Activated naive CD4-positive, alpha-beta T cell treated with anti-CD3 and anti-CD28 coated beads for 36 hours (primary cell): Measurements from ENCODE around the gene TIE1. TPM values are rescaled to one million over a fixed set of nuclear protein-coding genes. Genes with fewer than 3 reads are reported as not detected.
A peak's percentile ranks its signal among the peaks of the same experiment; 100 is the strongest.

Experiments used
- CTCF ChIA-PET: fragments of 350-600 bp; sonication (Branson Sonifier 250); formaldehyde crosslinking; loops from one replicate; lab custom pipeline; 2021; ENCODE audit warnings: antibody characterized with exemption; lab: Charles Lee
- DNase-seq: peaks from one replicate; pipeline ENCODE4 v3.0.0-alpha.2; 2020
- H3K27ac Mint-ChIP-seq: one replicate; pipeline ENCODE4 v1.8.0; 2021; ENCODE audit warnings: mild to moderate bottlenecking, mixed read lengths
- H3K27me3 Mint-ChIP-seq: one replicate; pipeline ENCODE4 v1.8.0; 2021; ENCODE audit warnings: low read depth, mixed read lengths
- H3K36me3 Mint-ChIP-seq: one replicate; pipeline ENCODE4 v1.8.0; 2021; ENCODE audit warnings: low read depth, mixed read lengths
- H3K4me1 Mint-ChIP-seq: one replicate; pipeline ENCODE4 v1.8.0; 2021; ENCODE audit warnings: low read depth, mixed read lengths
- H3K4me3 Mint-ChIP-seq: one replicate; pipeline ENCODE4 v1.8.0; 2021; ENCODE audit warnings: mild to moderate bottlenecking, moderate library complexity, mixed read lengths
- H3K9me3 Mint-ChIP-seq: one replicate; pipeline ENCODE4 v1.8.0; 2021; ENCODE audit warnings: mixed read lengths
- intact Hi-C: fragments of 100-400 bp; cut with micrococcal nuclease; formaldehyde crosslinking; loops from one replicate; pipeline ENCODE4 v1.15.1; 2023
- total RNA-seq, 2 experiments: library from RNA; stranded (reverse); gene quantifications; one replicate each; pipeline ENCODE4 v1.2.3, GENCODE V29; 2021

Gene TIE1
- total RNA-seq, 2 experiments from 2014 or later, result not detected

GRCh38 chr1:43322506-43322905 lies 21.7 kb downstream of the TIE1 start:
- Mint-ChIP-seq H3K27me3 (no peaks in the 10 kb centered on the region), H3K36me3 (peaks cover 7% of the 10 kb centered on the region), H3K9me3 (peaks cover 14% of the 10 kb centered on the region), H3K4me3 (no peak overlapping the region), H3K4me1 (no peaks in the 10 kb centered on the region), H3K27ac (no peak overlapping the region)
- CTCF ChIA-PET, result no interaction called here
- no peak for DNase-seq
- intact Hi-C loops, result no loop called here

DNA sequence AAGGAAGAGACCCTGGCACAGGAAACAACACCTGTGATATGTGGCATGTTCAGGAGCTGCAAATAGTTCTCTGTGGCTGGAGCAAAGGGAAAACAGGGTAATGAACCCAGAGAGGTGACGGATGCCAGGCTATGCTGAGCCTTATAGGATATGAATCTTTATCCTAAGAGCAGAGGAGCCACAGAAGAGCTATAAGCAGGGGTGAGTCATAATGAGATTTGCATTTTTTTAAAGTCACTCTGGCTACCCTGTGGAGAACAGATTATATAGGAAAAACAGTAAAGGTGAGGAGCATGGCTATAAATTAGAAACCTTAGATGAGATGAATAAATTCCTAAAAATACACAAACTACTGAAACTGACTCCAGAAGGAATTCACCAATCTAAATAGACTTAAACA lies 24.0 kb downstream of the TIE1 start:
- Mint-ChIP-seq H3K9me3 (peaks cover 16% of the 10 kb centered on the region), H3K36me3 (peaks cover 7% of the 10 kb centered on the region), H3K27me3 (no peaks in the 10 kb centered on the region), H3K4me3 (no peak overlapping the region), H3K27ac (no peak overlapping the region), H3K4me1 (peaks cover 2% of the 10 kb centered on the region)
- intact Hi-C loops, result no loop called here
- CTCF ChIA-PET, result no interaction called here
- no peak for DNase-seq

- H3K4me1 Mint-ChIP-seq, result peaks cover 7% of the 10 kb centered on the region
- DNase-seq, result no peak
- no peak overlapping the region for H3K4me3 Mint-ChIP-seq
- intact Hi-C loops, result no loop called here
- H3K9me3 Mint-ChIP-seq, result peaks cover 16% of the 10 kb centered on the region
- no peaks in the 10 kb centered on the region for H3K27me3 Mint-ChIP-seq
- CTCF ChIA-PET, result no interaction called here
- no peak overlapping the region for H3K27ac Mint-ChIP-seq
- peaks cover 7% of the 10 kb centered on the region for H3K36me3 Mint-ChIP-seq
These were observed 24.6 kb downstream of the TIE1 start for GRCh38 chr1:43325381-43325780.

DNA sequence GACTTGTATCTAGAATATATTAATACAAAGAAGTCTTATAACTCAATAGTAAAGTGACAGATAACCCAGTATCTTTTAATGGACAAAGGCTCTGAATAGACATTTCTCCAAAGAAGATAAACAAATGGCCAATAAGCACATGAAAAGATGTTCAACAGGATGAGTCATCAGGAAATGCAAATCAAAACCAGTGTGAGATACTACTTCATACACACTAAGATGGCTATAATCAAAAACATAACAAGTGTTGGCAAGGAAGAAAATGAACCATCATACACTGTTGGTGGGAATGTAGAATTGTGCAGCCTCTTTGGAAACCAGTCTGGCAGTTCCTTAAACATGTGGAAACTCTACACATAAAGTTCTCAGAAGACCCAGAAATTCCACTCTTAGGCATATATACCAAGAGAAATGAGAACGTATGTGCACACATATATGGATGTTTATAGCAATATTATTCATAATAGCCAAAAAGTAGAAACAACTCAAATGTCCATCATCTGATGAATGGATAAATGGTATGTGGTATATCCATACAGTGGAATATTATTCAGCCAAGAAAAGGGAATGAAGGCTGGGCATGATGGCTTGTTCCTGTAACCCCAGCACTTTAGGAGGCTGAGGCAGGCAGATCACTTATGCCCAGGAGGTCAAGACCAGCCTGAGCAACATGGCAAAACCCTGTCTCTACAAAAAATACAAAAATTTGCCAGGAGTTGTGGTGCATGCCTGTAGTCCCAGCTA lies 26.9 kb downstream of the TIE1 start:
- no peak for DNase-seq
- CTCF ChIA-PET, result no interaction called here
- peaks cover 11% of the 10 kb centered on the region for H3K4me1 Mint-ChIP-seq
- H3K36me3 Mint-ChIP-seq, result peaks cover 7% of the 10 kb centered on the region
- H3K27ac Mint-ChIP-seq, result no peak overlapping the region
- peaks cover 16% of the 10 kb centered on the region for H3K9me3 Mint-ChIP-seq
- no peaks in the 10 kb centered on the region for H3K27me3 Mint-ChIP-seq
- intact Hi-C loops, result no loop called here
- H3K4me3 Mint-ChIP-seq, result no peak overlapping the region

- H3K27ac Mint-ChIP-seq, result no peak overlapping the region
- H3K9me3 Mint-ChIP-seq, result peaks cover 6% of the 10 kb centered on the region
- H3K27me3 Mint-ChIP-seq, result no peaks in the 10 kb centered on the region
- H3K36me3 Mint-ChIP-seq, result no peaks in the 10 kb centered on the region
- CTCF ChIA-PET, result interaction anchor here (1.1 kb wide), 1 partner anchor 356 kb away, joined by 3 read pairs; no protein-coding TSS in a partner anchor
- H3K4me3 Mint-ChIP-seq, result no peak overlapping the region
- intact Hi-C loops, result no loop called here
- DNase-seq, result peak; percentile 76
- peaks cover 11% of the 10 kb centered on the region for H3K4me1 Mint-ChIP-seq
These were observed 29.4 kb downstream of the TIE1 start for GRCh38 chr1:43329995-43330751.

- H3K36me3 Mint-ChIP-seq, result no peaks in the 10 kb centered on the region
- H3K4me1 Mint-ChIP-seq, result peaks cover 11% of the 10 kb centered on the region
- H3K27me3 Mint-ChIP-seq, result no peaks in the 10 kb centered on the region
- no peak overlapping the region for H3K27ac Mint-ChIP-seq
- DNase-seq, result no peak
- CTCF ChIA-PET, result no interaction called here
- H3K4me3 Mint-ChIP-seq, result no peak overlapping the region
- peaks cover 2% of the 10 kb centered on the region for H3K9me3 Mint-ChIP-seq
- intact Hi-C loops, result no loop called here
These were observed 30.9 kb downstream of the TIE1 start for GRCh38 chr1:43331688-43332087.

DNA sequence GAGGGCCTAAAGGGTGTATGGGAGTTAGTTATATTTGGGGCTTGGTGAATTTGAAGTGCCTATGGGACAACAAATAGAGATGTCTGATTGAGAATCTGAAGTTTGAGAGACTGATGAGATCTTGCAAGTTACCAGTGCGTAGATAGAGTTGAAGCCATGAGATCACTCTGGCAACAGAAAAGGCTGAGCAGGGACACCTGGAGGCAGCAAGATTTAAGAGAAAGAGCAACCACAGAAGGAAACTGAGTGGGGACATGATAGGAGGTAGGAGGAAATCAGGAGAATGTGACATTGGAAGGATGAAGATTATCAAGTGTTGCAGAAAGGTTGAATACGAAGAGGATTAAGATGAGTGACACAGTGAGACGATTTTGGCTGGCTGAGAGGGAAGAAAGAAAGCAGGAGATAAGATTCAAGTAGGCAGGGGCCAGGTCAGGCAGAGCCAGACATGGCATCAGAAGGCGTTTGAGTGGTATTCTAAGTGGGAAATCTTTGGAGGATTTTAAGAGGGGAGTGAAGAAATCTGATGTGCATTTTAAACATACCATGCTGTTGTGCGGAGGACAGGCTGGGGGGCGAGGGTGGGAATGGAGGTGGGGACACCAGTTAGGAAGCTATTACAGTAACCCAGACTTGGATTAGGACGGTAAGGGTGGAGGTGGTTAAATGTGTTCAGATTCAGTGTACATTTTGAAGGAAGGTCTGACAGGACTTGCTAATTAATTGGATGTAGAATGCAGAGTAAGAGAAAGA lies 33.8 kb downstream of the TIE1 start:
- CTCF ChIA-PET, result no interaction called here
- Mint-ChIP-seq H3K9me3 (no peaks in the 10 kb centered on the region), H3K36me3 (no peaks in the 10 kb centered on the region), H3K27ac (no peak overlapping the region), H3K4me3 (no peak overlapping the region), H3K4me1 (peaks cover 11% of the 10 kb centered on the region), H3K27me3 (no peaks in the 10 kb centered on the region)
- intact Hi-C loops, result no loop called here
- DNase-seq, result no peak

- H3K4me3 Mint-ChIP-seq, result no peak within 1 kb of the TSS
- no peaks in the 10 kb centered on the region for H3K9me3 Mint-ChIP-seq
- DNase-seq, result no peak
- intact Hi-C loops, result no loop called here
- no peaks in the 10 kb centered on the region for H3K4me1 Mint-ChIP-seq
- CTCF ChIA-PET, result interaction anchor here (0.6 kb wide), 1 partner anchor 359 kb away, joined by 3 read pairs; no protein-coding TSS in a partner anchor
- H3K27ac Mint-ChIP-seq, result no peak within 1 kb of the TSS
- H3K36me3 Mint-ChIP-seq, result no peaks in the 10 kb centered on the region
- H3K27me3 Mint-ChIP-seq, result no peaks in the 10 kb centered on the region
These were observed 36.8 kb downstream of the TIE1 start, which contains the start of gene MPL for GRCh38 chr1:43337588-43337987. TSS of gene MPL (plus strand) at chr1:43337818. CDS start at chr1:43337849, 31 bp downstream.

- DNase-seq, result no peak
- CTCF ChIA-PET, result interaction anchor here (0.6 kb wide), 1 partner anchor 359 kb away, joined by 3 read pairs; no protein-coding TSS in a partner anchor
These were observed 37.2 kb downstream of the TIE1 start for GRCh38 chr1:43338001-43338400.

DNA sequence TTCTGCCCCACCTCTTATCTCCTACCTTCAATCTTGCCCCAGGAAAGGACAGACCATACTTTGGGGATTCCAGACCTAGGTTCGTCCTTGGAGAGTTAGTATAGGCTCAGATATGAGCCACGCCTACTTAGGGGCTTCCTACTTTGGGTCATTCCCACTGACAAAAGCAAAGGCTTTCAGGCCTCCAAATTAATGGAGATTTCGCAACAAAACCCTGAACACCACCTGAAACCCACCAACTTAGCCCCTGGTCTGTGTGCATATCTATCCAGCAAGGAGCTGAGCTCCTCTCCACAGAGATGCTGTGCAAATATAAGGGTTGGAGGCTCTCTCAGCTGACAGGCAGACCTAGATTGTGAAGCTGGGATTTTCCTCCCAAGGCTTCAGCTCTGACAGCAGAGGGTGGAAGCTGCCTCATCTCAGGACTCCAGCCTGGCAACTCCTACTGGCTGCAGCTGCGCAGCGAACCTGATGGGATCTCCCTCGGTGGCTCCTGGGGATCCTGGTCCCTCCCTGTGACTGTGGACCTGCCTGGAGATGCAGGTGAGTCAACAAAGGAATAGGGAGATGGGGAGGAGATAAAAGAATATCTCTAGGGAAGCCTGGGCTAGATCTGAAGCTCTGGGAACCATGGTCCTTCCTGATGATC lies 38.9 kb downstream of the TIE1 start:
- Mint-ChIP-seq H3K27me3 (no peaks in the 10 kb centered on the region), H3K27ac (no peak overlapping the region), H3K9me3 (no peaks in the 10 kb centered on the region), H3K4me3 (no peak overlapping the region), H3K36me3 (no peaks in the 10 kb centered on the region), H3K4me1 (no peaks in the 10 kb centered on the region)
- intact Hi-C loops, result no loop called here
- CTCF ChIA-PET, result no interaction called here
- DNase-seq, result no peak

More at GRCh38 chr1:43338001-43338400, 37.2 kb downstream of the TIE1 start:
- no peaks in the 10 kb centered on the region for H3K36me3 Mint-ChIP-seq
- no peak overlapping the region for H3K27ac Mint-ChIP-seq
- no peaks in the 10 kb centered on the region for H3K9me3 Mint-ChIP-seq
- H3K27me3 Mint-ChIP-seq, result no peaks in the 10 kb centered on the region
- H3K4me1 Mint-ChIP-seq, result no peaks in the 10 kb centered on the region
- H3K4me3 Mint-ChIP-seq, result no peak overlapping the region
- intact Hi-C loops, result no loop called here

GRCh38 chr1:43340559-43340958 lies 39.8 kb downstream of the TIE1 start:
- DNase-seq, result no peak
- no peaks in the 10 kb centered on the region for H3K4me1 Mint-ChIP-seq
- H3K36me3 Mint-ChIP-seq, result no peaks in the 10 kb centered on the region
- no peaks in the 10 kb centered on the region for H3K27me3 Mint-ChIP-seq
- no peaks in the 10 kb centered on the region for H3K9me3 Mint-ChIP-seq
- CTCF ChIA-PET, result no interaction called here
- H3K4me3 Mint-ChIP-seq, result no peak overlapping the region
- intact Hi-C loops, result no loop called here
- no peak overlapping the region for H3K27ac Mint-ChIP-seq
